Fibroblast of peridontal ligament (primary cell): Measurements from ENCODE around the gene ASGR1.
A peak's percentile ranks its signal among the peaks of the same experiment; 100 is the strongest.

Source experiments
- DNase-seq: peaks from one replicate; pipeline ENCODE4 v3.0.0-alpha.2; 2010; ENCODE audit errors: extremely low read depth

Gene ASGR1

GRCh38 chr17:7216242-7217112 is 37.3 kb upstream of the ASGR1 start:
- DNase-seq = no peak

GRCh38 chr17:7215652-7216180 is 36.5 kb upstream of the ASGR1 start:
- no peak for DNase-seq

GRCh38 chr17:7215136-7215638 is 36.0 kb upstream of the ASGR1 start:
- DNase-seq = no peak

- peak; percentile 96 for DNase-seq
These were observed 35.3 kb upstream of the ASGR1 start for GRCh38 chr17:7214300-7215135.

- DNase-seq = peak; percentile 72
These were observed 34.7 kb upstream of the ASGR1 start for GRCh38 chr17:7213895-7214299.

GRCh38 chr17:7211491-7212273 is 32.5 kb upstream of the ASGR1 start:
- peak; percentile 2 for DNase-seq

GRCh38 chr17:7208754-7209460 is 29.7 kb upstream of the ASGR1 start:
- DNase-seq = no peak

- DNase-seq = no peak
These were observed 28.9 kb upstream of the ASGR1 start for GRCh38 chr17:7208027-7208571.

GRCh38 chr17:7207120-7208001 is 28.2 kb upstream of the ASGR1 start:
- DNase-seq = no peak

GRCh38 chr17:7205561-7205960 is 26.4 kb upstream of the ASGR1 start:
- no peak for DNase-seq

- peak; percentile 78 for DNase-seq
These were observed 25.8 kb upstream of the ASGR1 start for GRCh38 chr17:7204828-7205461.

GRCh38 chr17:7204336-7204735 is 25.2 kb upstream of the ASGR1 start:
- DNase-seq = no peak

GRCh38 chr17:7203391-7203790 is 24.2 kb upstream of the ASGR1 start:
- DNase-seq = no peak

GRCh38 chr17:7196651-7197401 is 17.7 kb upstream of the ASGR1 start:
- no peak for DNase-seq

GRCh38 chr17:7195971-7196370 is 16.8 kb upstream of the ASGR1 start:
- no peak for DNase-seq

GRCh38 chr17:7192271-7192937 is 13.2 kb upstream of the ASGR1 start:
- DNase-seq = no peak

- DNase-seq = no peak
These were observed 12.6 kb upstream of the ASGR1 start for GRCh38 chr17:7191571-7192270.
